HL-60 (cell line): ENCODE measurements around the gene PNPLA7.
"Not testable (repeated sequence)": the region's sequence is repeated elsewhere in the genome, so short reads cannot be mapped to it uniquely, and the experiment has no call there.

ENCODE experiments used
- DNase-seq, 2 experiments: peaks; one replicate each; pipeline ENCODE4 v3.0.0-alpha.2; 2010 to 2020; ENCODE audit warnings: low read depth in 1 of 2, low spot score in 1 of 2
- H3K27ac ChIP-seq: fragments of 250-450 bp; sonication (Bioruptor Pico); replicated peaks from 2 replicates; pipeline ENCODE4 v1.5.1; 2020; ENCODE audit warnings: mild to moderate bottlenecking, moderate library complexity
- H3K27me3 ChIP-seq: fragments of 250-450 bp; sonication (Bioruptor Pico); 2 replicates; pipeline ENCODE4 v1.5.1; 2021; ENCODE audit warnings: mild to moderate bottlenecking, moderate library complexity; ENCODE audit not compliant: insufficient read depth, poor library complexity, severe bottlenecking
- H3K4me3 ChIP-seq: replicated peaks from 2 replicates; pipeline ENCODE4 v1.5.1; 2011; ENCODE audit warnings: mild to moderate bottlenecking, control low read depth, low read length; ENCODE audit not compliant: insufficient read depth
- GABPA ChIP-seq: IDR thresholded peaks from 2 replicates; pipeline ENCODE4 v1.6.1; 2012; ENCODE audit warnings: low read depth
- POLR2AphosphoS5 ChIP-seq: IDR thresholded peaks from 2 replicates; pipeline ENCODE4 v1.6.1; 2012; ENCODE audit warnings: low read depth
- SPI1 ChIP-seq: IDR thresholded peaks from 2 replicates; pipeline ENCODE4 v1.6.1; 2012; ENCODE audit warnings: low read depth, mild to moderate bottlenecking, borderline replicate concordance
- TF ChIP-seq, protein P1 (sequence below): IDR thresholded peaks from one replicate; pipeline ENCODE4 v1.5.1; 2011; ENCODE audit warnings: low read length, control low read depth, inconsistent platforms; ENCODE audit not compliant: insufficient read depth
- TF ChIP-seq, protein P2 (sequence below): IDR thresholded peaks from 2 replicates; pipeline ENCODE4 v1.6.1; 2012; ENCODE audit warnings: low read depth; ENCODE audit not compliant: insufficient replicate concordance

The PNPLA7 gene

DNA sequence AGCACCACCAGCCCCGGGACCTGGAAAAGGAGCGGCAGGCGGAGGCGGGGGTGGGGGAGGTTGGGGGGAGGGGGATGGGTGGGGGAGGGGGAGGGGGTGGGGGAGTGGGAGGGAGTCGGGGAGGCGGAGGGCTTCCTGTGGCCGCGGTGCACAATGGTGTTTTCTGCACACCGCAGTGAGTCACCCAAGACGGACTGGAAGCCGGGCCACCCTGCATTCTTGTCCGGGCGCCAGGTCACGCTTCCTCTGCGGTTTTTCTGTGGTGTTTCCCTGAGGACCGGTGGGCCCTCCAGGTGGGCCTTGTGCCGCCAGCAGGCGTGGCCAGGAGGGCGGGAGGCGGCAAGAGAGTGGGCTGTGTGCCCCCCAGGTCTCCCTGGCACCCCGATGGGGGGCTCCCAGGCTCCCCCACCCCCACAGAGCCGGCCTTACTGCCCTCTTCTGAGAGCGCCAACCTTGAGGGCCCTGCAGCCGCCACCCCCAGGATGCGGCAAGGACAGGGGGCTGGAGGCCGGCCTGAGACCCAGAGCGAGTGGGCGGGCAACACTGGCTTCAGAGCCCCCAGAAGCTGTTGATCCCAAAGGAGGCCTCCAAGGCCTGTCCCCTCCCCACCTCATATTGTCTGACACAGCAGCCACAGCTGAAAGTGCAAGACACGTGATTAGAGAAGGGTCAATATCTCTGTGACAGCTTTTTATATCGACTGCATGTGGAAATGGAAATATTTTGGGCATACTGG, 138.4 kb downstream of the PNPLA7 start:
- Histone ChIP-seq H3K27ac (0 out of 2 replicates have a peak overlapping the region, but pooled peaks have one; percentile 29), H3K27me3 (no peaks in the 10 kb centered on the region), H3K4me3 (no peak overlapping the region; the same call in 1 of the 2 replicates)
- peak; percentile 76 to 77 for DNase-seq
- no peak for TF ChIP-seq POLR2AphosphoS5
- TF ChIP-seq SPI1, result no peak
- TF ChIP-seq GABPA, result no peak
- TF ChIP-seq, protein P1, sequence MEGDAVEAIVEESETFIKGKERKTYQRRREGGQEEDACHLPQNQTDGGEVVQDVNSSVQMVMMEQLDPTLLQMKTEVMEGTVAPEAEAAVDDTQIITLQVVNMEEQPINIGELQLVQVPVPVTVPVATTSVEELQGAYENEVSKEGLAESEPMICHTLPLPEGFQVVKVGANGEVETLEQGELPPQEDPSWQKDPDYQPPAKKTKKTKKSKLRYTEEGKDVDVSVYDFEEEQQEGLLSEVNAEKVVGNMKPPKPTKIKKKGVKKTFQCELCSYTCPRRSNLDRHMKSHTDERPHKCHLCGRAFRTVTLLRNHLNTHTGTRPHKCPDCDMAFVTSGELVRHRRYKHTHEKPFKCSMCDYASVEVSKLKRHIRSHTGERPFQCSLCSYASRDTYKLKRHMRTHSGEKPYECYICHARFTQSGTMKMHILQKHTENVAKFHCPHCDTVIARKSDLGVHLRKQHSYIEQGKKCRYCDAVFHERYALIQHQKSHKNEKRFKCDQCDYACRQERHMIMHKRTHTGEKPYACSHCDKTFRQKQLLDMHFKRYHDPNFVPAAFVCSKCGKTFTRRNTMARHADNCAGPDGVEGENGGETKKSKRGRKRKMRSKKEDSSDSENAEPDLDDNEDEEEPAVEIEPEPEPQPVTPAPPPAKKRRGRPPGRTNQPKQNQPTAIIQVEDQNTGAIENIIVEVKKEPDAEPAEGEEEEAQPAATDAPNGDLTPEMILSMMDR, result no peak
- TF ChIP-seq, protein P2, sequence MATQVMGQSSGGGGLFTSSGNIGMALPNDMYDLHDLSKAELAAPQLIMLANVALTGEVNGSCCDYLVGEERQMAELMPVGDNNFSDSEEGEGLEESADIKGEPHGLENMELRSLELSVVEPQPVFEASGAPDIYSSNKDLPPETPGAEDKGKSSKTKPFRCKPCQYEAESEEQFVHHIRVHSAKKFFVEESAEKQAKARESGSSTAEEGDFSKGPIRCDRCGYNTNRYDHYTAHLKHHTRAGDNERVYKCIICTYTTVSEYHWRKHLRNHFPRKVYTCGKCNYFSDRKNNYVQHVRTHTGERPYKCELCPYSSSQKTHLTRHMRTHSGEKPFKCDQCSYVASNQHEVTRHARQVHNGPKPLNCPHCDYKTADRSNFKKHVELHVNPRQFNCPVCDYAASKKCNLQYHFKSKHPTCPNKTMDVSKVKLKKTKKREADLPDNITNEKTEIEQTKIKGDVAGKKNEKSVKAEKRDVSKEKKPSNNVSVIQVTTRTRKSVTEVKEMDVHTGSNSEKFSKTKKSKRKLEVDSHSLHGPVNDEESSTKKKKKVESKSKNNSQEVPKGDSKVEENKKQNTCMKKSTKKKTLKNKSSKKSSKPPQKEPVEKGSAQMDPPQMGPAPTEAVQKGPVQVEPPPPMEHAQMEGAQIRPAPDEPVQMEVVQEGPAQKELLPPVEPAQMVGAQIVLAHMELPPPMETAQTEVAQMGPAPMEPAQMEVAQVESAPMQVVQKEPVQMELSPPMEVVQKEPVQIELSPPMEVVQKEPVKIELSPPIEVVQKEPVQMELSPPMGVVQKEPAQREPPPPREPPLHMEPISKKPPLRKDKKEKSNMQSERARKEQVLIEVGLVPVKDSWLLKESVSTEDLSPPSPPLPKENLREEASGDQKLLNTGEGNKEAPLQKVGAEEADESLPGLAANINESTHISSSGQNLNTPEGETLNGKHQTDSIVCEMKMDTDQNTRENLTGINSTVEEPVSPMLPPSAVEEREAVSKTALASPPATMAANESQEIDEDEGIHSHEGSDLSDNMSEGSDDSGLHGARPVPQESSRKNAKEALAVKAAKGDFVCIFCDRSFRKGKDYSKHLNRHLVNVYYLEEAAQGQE, result no peak

DNA sequence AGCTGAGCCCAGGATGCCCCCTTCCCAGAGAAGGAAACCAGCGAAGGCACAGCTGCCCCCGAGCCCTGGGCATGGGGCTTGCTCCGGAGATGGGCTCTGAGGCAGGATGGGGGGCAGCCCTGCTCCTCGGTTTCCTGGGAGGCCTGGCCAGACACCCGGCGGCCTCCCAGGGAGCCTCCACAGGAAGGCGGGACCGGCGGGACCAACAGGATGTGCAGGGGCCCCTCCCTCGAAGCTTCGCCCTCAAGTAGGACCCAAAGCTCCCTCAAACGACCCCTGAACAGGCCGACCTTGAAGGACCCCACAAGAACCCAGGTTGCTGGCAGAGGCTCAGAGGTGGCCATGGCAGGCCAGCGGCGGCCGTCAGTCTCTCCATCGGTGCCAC, 138.9 kb downstream of the PNPLA7 start:
- Histone ChIP-seq H3K4me3 (no peak overlapping the region; the same call in 1 of the 2 replicates), H3K27ac (no peak overlapping the region), H3K27me3 (no peaks in the 10 kb centered on the region)
- DNase-seq, result no peak
- TF ChIP-seq SPI1 (no peak), POLR2AphosphoS5 (no peak), GABPA (no peak)
- TF ChIP-seq, protein P1, result no peak
- TF ChIP-seq, protein P2, result no peak

DNA sequence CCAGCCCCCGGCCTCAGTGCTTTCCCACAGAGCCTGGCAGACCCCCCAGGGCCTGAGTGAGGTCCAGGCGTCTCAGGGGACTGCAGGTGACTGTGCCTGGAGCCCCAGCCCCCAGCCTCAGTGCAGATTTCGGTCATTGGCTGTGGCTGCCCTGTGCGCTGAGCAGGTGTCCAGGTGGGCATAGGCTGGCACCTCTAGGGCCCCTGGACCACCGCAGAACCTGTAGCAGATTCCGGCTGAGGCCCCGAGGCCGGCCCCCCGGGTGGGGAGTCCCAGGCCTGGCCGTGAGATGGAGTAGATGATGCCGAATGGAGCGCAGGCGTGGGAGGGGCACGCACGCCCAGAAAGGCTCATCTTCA, 139.3 kb downstream of the PNPLA7 start:
- H3K4me3 ChIP-seq, result no peak overlapping the region
- no peaks in the 10 kb centered on the region for H3K27me3 ChIP-seq
- TF ChIP-seq GABPA (no peak), POLR2AphosphoS5 (no peak), SPI1 (no peak)
- TF ChIP-seq, protein P1, result no peak
- TF ChIP-seq, protein P2, result no peak
- DNase-seq, result no peak
- H3K27ac ChIP-seq, result no peak overlapping the region

DNA sequence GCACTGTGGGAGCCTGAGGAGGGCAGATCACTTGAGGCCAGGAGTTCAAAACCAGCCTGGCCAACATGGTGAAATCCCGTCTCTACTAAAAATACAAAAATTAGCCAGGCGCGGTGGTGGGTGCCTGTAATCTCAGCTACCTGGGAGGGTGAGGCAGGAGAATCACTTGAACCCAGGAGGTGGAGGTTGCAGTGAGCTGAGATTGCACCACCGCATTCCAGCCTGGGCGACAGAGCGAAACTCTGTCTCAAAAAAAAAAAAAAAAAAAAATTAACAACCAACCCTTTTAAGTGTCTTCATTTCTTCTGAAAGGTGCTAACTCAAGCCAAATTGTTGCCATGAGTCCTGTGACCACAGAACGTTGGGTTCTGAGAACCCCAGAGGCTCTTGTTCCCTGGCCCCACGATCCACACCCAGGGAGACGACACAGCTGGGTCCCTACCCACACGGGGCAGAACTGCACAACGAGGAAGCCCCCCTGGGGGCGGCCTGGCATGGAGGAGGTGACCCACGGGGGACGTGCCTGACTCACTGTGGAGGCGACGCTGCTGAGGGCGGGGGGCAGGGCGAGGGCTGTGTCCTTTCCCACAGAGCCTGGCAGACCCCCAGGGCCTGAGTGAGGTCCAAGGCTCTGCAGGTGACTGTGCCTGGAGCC, 139.8 kb downstream of the PNPLA7 start:
- not testable (repeated sequence) for H3K27me3 ChIP-seq, DNase-seq, H3K27ac ChIP-seq, H3K4me3 ChIP-seq
